Panc1 (cell line): ENCODE measurements around the gene DNAH12.

ENCODE experiments used
- TCF7L2 ChIP-seq: IDR thresholded peaks from 2 replicates; pipeline ENCODE4 v1.6.1; 2011; ENCODE audit warnings: mild to moderate bottlenecking, low read depth, low read length, inconsistent platforms
- TF ChIP-seq, protein P1 (sequence below): fragments of 450-650 bp; IDR thresholded peaks from 2 replicates; pipeline ENCODE4 v1.5.1; 2017; ENCODE audit warnings: mild to moderate bottlenecking

DNA sequence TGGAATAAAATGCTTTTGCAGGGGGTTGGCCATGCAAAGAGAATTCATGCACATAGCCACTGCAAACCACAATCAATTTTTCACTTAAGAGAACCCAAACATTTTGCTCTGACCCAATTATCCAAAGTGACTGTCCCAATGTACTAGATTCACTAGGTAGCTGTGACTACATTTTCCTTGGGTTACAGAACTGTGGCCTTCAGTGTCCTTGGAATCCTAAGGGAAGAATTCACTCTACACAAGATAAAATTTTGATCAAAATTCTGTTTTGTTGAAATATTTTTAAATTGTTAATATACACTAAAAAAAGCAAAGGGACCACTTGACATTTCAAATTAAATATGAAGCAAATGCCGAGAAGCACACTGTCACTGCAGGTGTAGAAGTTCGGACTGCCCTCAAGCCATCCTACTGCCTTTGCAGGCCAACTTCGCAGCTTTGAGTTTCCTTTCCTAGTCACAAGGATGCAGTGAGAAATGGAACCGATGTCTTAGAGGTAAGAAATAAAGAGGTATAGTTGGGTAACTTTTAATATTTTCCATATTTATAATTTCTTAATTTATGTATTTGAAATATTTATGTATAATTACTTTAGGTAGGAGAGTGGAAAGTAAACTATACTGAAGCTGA lies 251.1 kb downstream of the DNAH12 start:
- TF ChIP-seq, protein P1, sequence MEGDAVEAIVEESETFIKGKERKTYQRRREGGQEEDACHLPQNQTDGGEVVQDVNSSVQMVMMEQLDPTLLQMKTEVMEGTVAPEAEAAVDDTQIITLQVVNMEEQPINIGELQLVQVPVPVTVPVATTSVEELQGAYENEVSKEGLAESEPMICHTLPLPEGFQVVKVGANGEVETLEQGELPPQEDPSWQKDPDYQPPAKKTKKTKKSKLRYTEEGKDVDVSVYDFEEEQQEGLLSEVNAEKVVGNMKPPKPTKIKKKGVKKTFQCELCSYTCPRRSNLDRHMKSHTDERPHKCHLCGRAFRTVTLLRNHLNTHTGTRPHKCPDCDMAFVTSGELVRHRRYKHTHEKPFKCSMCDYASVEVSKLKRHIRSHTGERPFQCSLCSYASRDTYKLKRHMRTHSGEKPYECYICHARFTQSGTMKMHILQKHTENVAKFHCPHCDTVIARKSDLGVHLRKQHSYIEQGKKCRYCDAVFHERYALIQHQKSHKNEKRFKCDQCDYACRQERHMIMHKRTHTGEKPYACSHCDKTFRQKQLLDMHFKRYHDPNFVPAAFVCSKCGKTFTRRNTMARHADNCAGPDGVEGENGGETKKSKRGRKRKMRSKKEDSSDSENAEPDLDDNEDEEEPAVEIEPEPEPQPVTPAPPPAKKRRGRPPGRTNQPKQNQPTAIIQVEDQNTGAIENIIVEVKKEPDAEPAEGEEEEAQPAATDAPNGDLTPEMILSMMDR, result no peak
- TF ChIP-seq TCF7L2, result no peak
